PFSK-1 (cell line): ENCODE results near the gene PTPN14.

Source experiments
- POLR2AphosphoS5 ChIP-seq: IDR thresholded peaks from 2 replicates; pipeline ENCODE4 v1.6.1; 2012; ENCODE audit warnings: low read depth, mild to moderate bottlenecking, control low read depth, low read length, moderate library complexity
- REST ChIP-seq, 2 experiments: IDR thresholded peaks; 2 replicates each; pipeline versions ENCODE4 v1.6.1 to v1.8.0; 2011 to 2012; ENCODE audit warnings: low read depth in 2 of 2, low read length in 2 of 2, control low read depth in 1 of 2, inconsistent platforms in 1 of 2, mild to moderate bottlenecking in 1 of 2, moderate library complexity in 1 of 2; ENCODE audit not compliant: insufficient read depth in 1 of 2
- SIN3A ChIP-seq: IDR thresholded peaks from 2 replicates; pipeline ENCODE4 v1.6.1; 2012; ENCODE audit warnings: mild to moderate bottlenecking, low read length, moderate library complexity, borderline replicate concordance; ENCODE audit not compliant: insufficient read depth
- TAF1 ChIP-seq: IDR thresholded peaks from 2 replicates; pipeline ENCODE4 v1.6.1; 2012; ENCODE audit warnings: low read length, control low read depth, borderline replicate concordance; ENCODE audit not compliant: insufficient read depth

GRCh38 chr1:214550013-214550856 lies 1.2 kb downstream of the PTPN14 start:
- TF ChIP-seq SIN3A, result no peak
- no peak for TF ChIP-seq TAF1
- TF ChIP-seq POLR2AphosphoS5, result no peak
- no peak for TF ChIP-seq REST (IDR thresholded peaks at IDR 0.05; ENCODE audit: insufficient read depth in 1 of 2, low read depth in 2 of 2, low read length in 2 of 2)
